Measurements from ENCODE around the gene SNAPIN. TPM values are rescaled to one million over a fixed set of nuclear protein-coding genes. Genes with fewer than 3 reads are reported as not detected.
A peak's percentile ranks its signal among the peaks of the same experiment; 100 is the strongest.

Gene SNAPIN
- total and polyA plus RNA-seq, 4 donors: 58.0 to 70.5 (median 67.8) TPM

- no peak overlapping the region for H3K27ac ChIP-seq (ENCODE audit: low read depth, low read length)
Observed at GRCh38 chr1:153613406-153613805, 45.1 kb upstream of the SNAPIN start.

GRCh38 chr1:153614189-153614900 is 44.2 kb upstream of the SNAPIN start:
- DNase-seq (ENCODE audit: low read depth in 4 of 6, low spot score in 6 of 6): no peak
- H3K4me3 ChIP-seq (ENCODE audit: low read depth, low read length): no peak overlapping the region
- H3K27ac ChIP-seq (ENCODE audit: low read depth, low read length): no peak overlapping the region
- no peaks in the 10 kb centered on the region for H3K9me3 ChIP-seq (ENCODE audit: control insufficient read depth, insufficient read depth, low read length)
- H3K36me3 ChIP-seq (ENCODE audit: control insufficient read depth, insufficient read depth, low read length): no peaks in the 10 kb centered on the region
- 86% methylated on average over 2 of the region's 2 CpGs for WGBS (ENCODE audit: insufficient coverage)
- H3K4me1 ChIP-seq (ENCODE audit: control insufficient read depth, insufficient read depth, low read length): peaks cover 39% of the 10 kb centered on the region
- H3K27me3 ChIP-seq (ENCODE audit: control insufficient read depth, insufficient read depth, low read length): no peaks in the 10 kb centered on the region

More at GRCh38 chr1:153613406-153613805, 45.1 kb upstream of the SNAPIN start:
- H3K27me3 ChIP-seq (ENCODE audit: control insufficient read depth, insufficient read depth, low read length): no peaks in the 10 kb centered on the region
- WGBS (ENCODE audit: insufficient coverage): 83% methylated on average over 3 of the region's 5 CpGs
- H3K36me3 ChIP-seq (ENCODE audit: control insufficient read depth, insufficient read depth, low read length): peaks cover 4% of the 10 kb centered on the region
- no peak overlapping the region for H3K4me3 ChIP-seq (ENCODE audit: low read depth, low read length)
- no peak for DNase-seq (ENCODE audit: low read depth in 4 of 6, low spot score in 6 of 6)
- no peaks in the 10 kb centered on the region for H3K9me3 ChIP-seq (ENCODE audit: control insufficient read depth, insufficient read depth, low read length)
- peaks cover 48% of the 10 kb centered on the region for H3K4me1 ChIP-seq (ENCODE audit: control insufficient read depth, insufficient read depth, low read length)

GRCh38 chr1:153614906-153615305 is 43.6 kb upstream of the SNAPIN start:
- no peak for DNase-seq (ENCODE audit: low read depth in 4 of 6, low spot score in 6 of 6)
- no peak overlapping the region for H3K4me3 ChIP-seq (ENCODE audit: low read depth, low read length)
- no peaks in the 10 kb centered on the region for H3K27me3 ChIP-seq (ENCODE audit: control insufficient read depth, insufficient read depth, low read length)
- H3K4me1 ChIP-seq (ENCODE audit: control insufficient read depth, insufficient read depth, low read length): peaks cover 34% of the 10 kb centered on the region
- no peaks in the 10 kb centered on the region for H3K9me3 ChIP-seq (ENCODE audit: control insufficient read depth, insufficient read depth, low read length)
- no peaks in the 10 kb centered on the region for H3K36me3 ChIP-seq (ENCODE audit: control insufficient read depth, insufficient read depth, low read length)
- WGBS (ENCODE audit: insufficient coverage): 80% methylated on average over 1 of the region's 7 CpGs
- H3K27ac ChIP-seq (ENCODE audit: low read depth, low read length): no peak overlapping the region

GRCh38 chr1:153615406-153615805 is 43.1 kb upstream of the SNAPIN start:
- H3K36me3 ChIP-seq (ENCODE audit: control insufficient read depth, insufficient read depth, low read length): peaks cover 4% of the 10 kb centered on the region
- no peak for DNase-seq (ENCODE audit: low read depth in 4 of 6, low spot score in 6 of 6)
- peaks cover 30% of the 10 kb centered on the region for H3K4me1 ChIP-seq (ENCODE audit: control insufficient read depth, insufficient read depth, low read length)
- 80% methylated on average over 1 of the region's 2 CpGs for WGBS (ENCODE audit: insufficient coverage)
- no peak overlapping the region for H3K4me3 ChIP-seq (ENCODE audit: low read depth, low read length)
- H3K27ac ChIP-seq (ENCODE audit: low read depth, low read length): no peak overlapping the region
- H3K9me3 ChIP-seq (ENCODE audit: control insufficient read depth, insufficient read depth, low read length): no peaks in the 10 kb centered on the region
- H3K27me3 ChIP-seq (ENCODE audit: control insufficient read depth, insufficient read depth, low read length): no peaks in the 10 kb centered on the region

GRCh38 chr1:153616144-153616916 is 42.2 kb upstream of the SNAPIN start, which contains the start of gene S100A14:
TSS of gene S100A14 (minus strand) at chr1:153616325. CDS start at chr1:153615858, 467 bp downstream.
- Histone ChIP-seq H3K4me3 (ENCODE audit: low read depth, low read length) (no peak within 1 kb of the TSS), H3K9me3 (ENCODE audit: control insufficient read depth, insufficient read depth, low read length) (no peaks in the 10 kb centered on the region), H3K4me1 (ENCODE audit: control insufficient read depth, insufficient read depth, low read length) (peaks cover 24% of the 10 kb centered on the region)

GRCh38 chr1:153616917-153617311 is 41.6 kb upstream of the SNAPIN start:
- 78% methylated on average over 4 of the region's 5 CpGs for WGBS (ENCODE audit: insufficient coverage)
- Histone ChIP-seq H3K9me3 (ENCODE audit: control insufficient read depth, insufficient read depth, low read length) (no peaks in the 10 kb centered on the region), H3K36me3 (ENCODE audit: control insufficient read depth, insufficient read depth, low read length) (peaks cover 4% of the 10 kb centered on the region), H3K4me3 (ENCODE audit: low read depth, low read length) (no peak overlapping the region), H3K4me1 (ENCODE audit: control insufficient read depth, insufficient read depth, low read length) (peaks cover 22% of the 10 kb centered on the region), H3K27me3 (ENCODE audit: control insufficient read depth, insufficient read depth, low read length) (no peaks in the 10 kb centered on the region), H3K27ac (ENCODE audit: low read depth, low read length) (no peak overlapping the region)
- no peak for DNase-seq (ENCODE audit: low read depth in 4 of 6, low spot score in 6 of 6)

More at GRCh38 chr1:153616144-153616916, 42.2 kb upstream of the SNAPIN start, which contains the start of gene S100A14:
- Histone ChIP-seq H3K27ac (ENCODE audit: low read depth, low read length) (no peak within 1 kb of the TSS), H3K36me3 (ENCODE audit: control insufficient read depth, insufficient read depth, low read length) (peaks cover 4% of the 10 kb centered on the region), H3K27me3 (ENCODE audit: control insufficient read depth, insufficient read depth, low read length) (no peaks in the 10 kb centered on the region)
- WGBS (ENCODE audit: insufficient coverage): 74% methylated on average over 6 of the region's 10 CpGs
- DNase-seq (ENCODE audit: low read depth in 4 of 6, low spot score in 6 of 6): no peak

- H3K27me3 ChIP-seq (ENCODE audit: control insufficient read depth, insufficient read depth, low read length): no peaks in the 10 kb centered on the region
- peaks cover 4% of the 10 kb centered on the region for H3K36me3 ChIP-seq (ENCODE audit: control insufficient read depth, insufficient read depth, low read length)
- no peaks in the 10 kb centered on the region for H3K9me3 ChIP-seq (ENCODE audit: control insufficient read depth, insufficient read depth, low read length)
- DNase-seq (ENCODE audit: low read depth in 4 of 6, low spot score in 6 of 6): peak in 1 of 6 donors; percentile 44
- 75% methylated on average over 6 of the region's 6 CpGs for WGBS (ENCODE audit: insufficient coverage)
- H3K27ac ChIP-seq (ENCODE audit: low read depth, low read length): no peak overlapping the region
- peaks cover 14% of the 10 kb centered on the region for H3K4me1 ChIP-seq (ENCODE audit: control insufficient read depth, insufficient read depth, low read length)
- H3K4me3 ChIP-seq (ENCODE audit: low read depth, low read length): no peak overlapping the region
Observed at GRCh38 chr1:153617663-153618062, 40.8 kb upstream of the SNAPIN start.

GRCh38 chr1:153619171-153619570 is 39.3 kb upstream of the SNAPIN start:
- no peak for DNase-seq (ENCODE audit: low read depth in 4 of 6, low spot score in 6 of 6)
- Histone ChIP-seq H3K36me3 (ENCODE audit: control insufficient read depth, insufficient read depth, low read length) (peaks cover 4% of the 10 kb centered on the region), H3K4me3 (ENCODE audit: low read depth, low read length) (no peak overlapping the region), H3K27ac (ENCODE audit: low read depth, low read length) (no peak overlapping the region), H3K4me1 (ENCODE audit: control insufficient read depth, insufficient read depth, low read length) (peaks cover 6% of the 10 kb centered on the region), H3K9me3 (ENCODE audit: control insufficient read depth, insufficient read depth, low read length) (no peaks in the 10 kb centered on the region), H3K27me3 (ENCODE audit: control insufficient read depth, insufficient read depth, low read length) (no peaks in the 10 kb centered on the region)
- WGBS (ENCODE audit: insufficient coverage): 96% methylated on average over 5 of the region's 6 CpGs

GRCh38 chr1:153623101-153623500 is 35.4 kb upstream of the SNAPIN start:
- Histone ChIP-seq H3K36me3 (ENCODE audit: control insufficient read depth, insufficient read depth, low read length) (peaks cover 4% of the 10 kb centered on the region), H3K27ac (ENCODE audit: low read depth, low read length) (no peak overlapping the region), H3K9me3 (ENCODE audit: control insufficient read depth, insufficient read depth, low read length) (no peaks in the 10 kb centered on the region), H3K4me3 (ENCODE audit: low read depth, low read length) (no peak overlapping the region), H3K27me3 (ENCODE audit: control insufficient read depth, insufficient read depth, low read length) (no peaks in the 10 kb centered on the region), H3K4me1 (ENCODE audit: control insufficient read depth, insufficient read depth, low read length) (peaks cover 25% of the 10 kb centered on the region)
- no peak for DNase-seq (ENCODE audit: low read depth in 4 of 6, low spot score in 6 of 6)
- 66% methylated on average over 7 of the region's 7 CpGs for WGBS (ENCODE audit: insufficient coverage)

All from spinal cord (tissue), 10 donors.